Brain microvascular endothelial cell (primary cell): ENCODE measurements around the gene THYN1.
A peak's percentile ranks its signal among the peaks of the same experiment; 100 is the strongest.

ENCODE experiments used
- DNase-seq: peaks from one replicate; pipeline ENCODE4 v3.0.0-alpha.2; 2020
- H3K27ac ChIP-seq: fragments of 250-450 bp; sonication (Bioruptor Pico); 2 replicates; pipeline ENCODE4 v1.5.1; 2020; ENCODE audit warnings: mild to moderate bottlenecking, moderate library complexity
- H3K27me3 ChIP-seq: fragments of 250-450 bp; sonication (Bioruptor Pico); replicated peaks from 2 replicates; pipeline ENCODE4 v1.5.1; 2020; ENCODE audit warnings: mild to moderate bottlenecking
- H3K36me3 ChIP-seq: fragments of 250-450 bp; sonication (Bioruptor Pico); replicated peaks from 2 replicates; pipeline ENCODE4 v1.5.1; 2020; ENCODE audit warnings: mild to moderate bottlenecking
- H3K4me3 ChIP-seq: 2 replicates; pipeline ENCODE4 v1.5.1; 2011; ENCODE audit warnings: low read depth, mild to moderate bottlenecking, control low read depth, low read length, moderate library complexity
- CTCF ChIP-seq: IDR thresholded peaks from 2 replicates; pipeline ENCODE4 v1.5.1; 2011; ENCODE audit warnings: low read depth, mild to moderate bottlenecking, moderate library complexity, low read length, control low read depth, inconsistent platforms; ENCODE audit errors: missing control alignments
- in situ Hi-C: cut with HindIII; loops from 2 replicates; pipeline ENCODE4 v1.10.0; 2017; ENCODE audit warnings: low sequenced_read_pairs, low pct_ligation_motif_present

Gene THYN1

GRCh38 chr11:134264966-134265764, 12.0 kb upstream of the THYN1 start:
- H3K36me3 ChIP-seq, result peaks cover 17% of the 10 kb centered on the region
- no peak for TF ChIP-seq CTCF
- in situ Hi-C loops, result no loop called here
- no peak overlapping the region for H3K4me3 ChIP-seq
- H3K27me3 ChIP-seq, result no peaks in the 10 kb centered on the region
- no peak overlapping the region for H3K27ac ChIP-seq
- no peak for DNase-seq

- no peaks in the 10 kb centered on the region for H3K27me3 ChIP-seq
- H3K4me3 ChIP-seq, result no peak overlapping the region
- no peak overlapping the region for H3K27ac ChIP-seq
- in situ Hi-C loops, result no loop called here
- peaks cover 30% of the 10 kb centered on the region for H3K36me3 ChIP-seq
- TF ChIP-seq CTCF, result peak; percentile 76
- no peak for DNase-seq
Observed at GRCh38 chr11:134261626-134262488, 8.7 kb upstream of the THYN1 start.

DNA sequence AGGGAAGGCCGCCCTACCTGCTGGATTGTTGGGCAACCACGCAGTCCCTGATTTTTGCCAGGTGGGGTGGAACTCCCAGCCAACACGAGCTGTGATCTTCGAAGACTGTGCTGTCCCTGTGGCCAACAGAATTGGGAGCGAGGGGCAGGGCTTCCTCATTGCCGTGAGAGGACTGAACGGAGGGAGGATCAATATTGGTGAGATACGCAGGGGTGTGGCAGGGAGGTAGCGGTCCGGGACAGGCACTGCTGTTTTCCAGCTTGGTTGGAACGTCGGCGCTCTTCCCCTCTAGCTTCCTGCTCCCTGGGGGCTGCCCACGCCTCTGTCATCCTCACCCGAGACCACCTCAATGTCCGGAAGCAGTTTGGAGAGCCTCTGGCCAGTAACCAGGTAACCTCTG, 7.8 kb upstream of the THYN1 start:
- no peak for DNase-seq
- no peak overlapping the region for H3K27ac ChIP-seq
- in situ Hi-C loops, result no loop called here
- H3K4me3 ChIP-seq, result no peak overlapping the region
- no peaks in the 10 kb centered on the region for H3K27me3 ChIP-seq
- H3K36me3 ChIP-seq, result peaks cover 30% of the 10 kb centered on the region
- TF ChIP-seq CTCF, result no peak

- no peak for DNase-seq
- peaks cover 30% of the 10 kb centered on the region for H3K36me3 ChIP-seq
- no peaks in the 10 kb centered on the region for H3K27me3 ChIP-seq
- in situ Hi-C loops, result no loop called here
- no peak overlapping the region for H3K4me3 ChIP-seq
- TF ChIP-seq CTCF, result no peak
- H3K27ac ChIP-seq, result no peak overlapping the region
Observed at GRCh38 chr11:134260503-134260902, 7.4 kb upstream of the THYN1 start.

DNA sequence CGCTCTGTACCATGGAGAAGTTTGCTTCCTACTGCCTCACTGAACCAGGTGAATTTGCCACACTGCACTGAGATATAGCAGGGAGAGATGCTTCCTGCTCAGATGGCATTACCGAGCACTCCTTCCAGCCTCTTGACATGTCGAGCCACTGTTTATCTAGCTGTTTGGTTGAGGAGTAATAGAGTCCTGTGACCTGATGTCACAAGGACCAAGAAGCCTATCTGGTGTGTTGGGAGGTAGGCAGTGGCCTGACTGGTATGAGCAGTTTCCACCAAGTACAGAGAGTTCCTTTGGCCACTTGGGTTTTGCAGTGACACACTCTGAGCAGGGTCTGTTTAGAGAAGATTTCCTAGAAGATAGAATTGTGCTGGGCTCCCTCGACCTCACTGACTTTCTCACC, 5.4 kb upstream of the THYN1 start:
- H3K27me3 ChIP-seq, result no peaks in the 10 kb centered on the region
- in situ Hi-C loops, result no loop called here
- TF ChIP-seq CTCF, result no peak
- no peak overlapping the region for H3K4me3 ChIP-seq
- H3K36me3 ChIP-seq, result peaks cover 28% of the 10 kb centered on the region
- DNase-seq, result no peak
- no peak overlapping the region for H3K27ac ChIP-seq
